ENCODE measurements around the gene DNAH14.

- no peak for TF ChIP-seq EZH2 (conservative IDR thresholded peaks at IDR 0.05; ENCODE audit: low read depth, low read length)
- no peak for TF ChIP-seq ZNF747 (CRISPR knock-in tag; IDR thresholded peaks at IDR 0.05; ENCODE audit: borderline replicate concordance)
- TF ChIP-seq ZNF772 (CRISPR knock-in tag; IDR thresholded peaks at IDR 0.05), result no peak
- no peak for TF ChIP-seq SMARCC2 (IDR thresholded peaks at IDR 0.05)
- TF ChIP-seq ZNF138 (CRISPR knock-in tag; IDR thresholded peaks at IDR 0.05; ENCODE audit: low read depth), result no peak
- TF ChIP-seq HES4 (CRISPR knock-in tag; IDR thresholded peaks at IDR 0.05; ENCODE audit: borderline replicate concordance), result no peak
- TF ChIP-seq, protein P1, sequence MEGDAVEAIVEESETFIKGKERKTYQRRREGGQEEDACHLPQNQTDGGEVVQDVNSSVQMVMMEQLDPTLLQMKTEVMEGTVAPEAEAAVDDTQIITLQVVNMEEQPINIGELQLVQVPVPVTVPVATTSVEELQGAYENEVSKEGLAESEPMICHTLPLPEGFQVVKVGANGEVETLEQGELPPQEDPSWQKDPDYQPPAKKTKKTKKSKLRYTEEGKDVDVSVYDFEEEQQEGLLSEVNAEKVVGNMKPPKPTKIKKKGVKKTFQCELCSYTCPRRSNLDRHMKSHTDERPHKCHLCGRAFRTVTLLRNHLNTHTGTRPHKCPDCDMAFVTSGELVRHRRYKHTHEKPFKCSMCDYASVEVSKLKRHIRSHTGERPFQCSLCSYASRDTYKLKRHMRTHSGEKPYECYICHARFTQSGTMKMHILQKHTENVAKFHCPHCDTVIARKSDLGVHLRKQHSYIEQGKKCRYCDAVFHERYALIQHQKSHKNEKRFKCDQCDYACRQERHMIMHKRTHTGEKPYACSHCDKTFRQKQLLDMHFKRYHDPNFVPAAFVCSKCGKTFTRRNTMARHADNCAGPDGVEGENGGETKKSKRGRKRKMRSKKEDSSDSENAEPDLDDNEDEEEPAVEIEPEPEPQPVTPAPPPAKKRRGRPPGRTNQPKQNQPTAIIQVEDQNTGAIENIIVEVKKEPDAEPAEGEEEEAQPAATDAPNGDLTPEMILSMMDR (CRISPR knock-in tag; IDR thresholded peaks at IDR 0.05), result no peak
Observed at GRCh38 chr1:224933584-224933983, 4.1 kb downstream of the DNAH14 start.
